SK-N-MC (cell line): ENCODE results near the gene OAS3.

Experiments used
- EZH2 ChIP-seq: fragments of 200-600 bp; sonication (generic); IDR thresholded peaks from one replicate; pipeline ENCODE4 v1.6.1; 2017; ENCODE audit warnings: antibody characterized with exemption
- FOXP2 ChIP-seq: optimal IDR thresholded peaks from 2 replicates; pipeline ENCODE3; 2011; ENCODE audit warnings: mild to moderate bottlenecking, moderate library complexity; ENCODE audit not compliant: insufficient read depth; ENCODE audit errors: extremely low read length, control extremely low read depth
- POLR2AphosphoS5 ChIP-seq: IDR thresholded peaks from 2 replicates; pipeline ENCODE4 v1.6.1; 2012; ENCODE audit warnings: mild to moderate bottlenecking, low read depth, low read length, borderline replicate concordance

DNA sequence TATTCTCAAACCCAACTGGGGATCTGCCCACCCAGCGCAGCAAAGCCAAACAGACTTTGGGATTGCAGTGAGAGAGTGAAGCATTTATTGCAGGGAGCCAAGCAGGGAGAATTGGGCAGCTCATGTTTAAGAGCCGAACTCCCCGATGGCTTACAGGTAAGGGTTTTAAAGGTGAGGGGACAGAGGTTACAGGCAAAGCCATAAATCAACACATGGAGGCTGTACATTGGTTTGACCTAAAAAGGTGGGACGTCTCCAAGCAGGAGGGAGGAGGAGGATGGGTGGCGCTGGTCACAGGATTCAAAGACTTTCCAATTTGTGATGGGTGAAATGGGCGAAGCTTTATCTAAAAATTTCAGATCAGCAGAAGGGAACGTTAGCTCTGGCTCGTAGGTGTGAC lies 58.2 kb downstream of the OAS3 start:
- TF ChIP-seq POLR2AphosphoS5 (no peak), EZH2 (no peak), FOXP2 (no peak)
